SK-N-SH treated with all-trans-retinoic acid at 6 μM for 48 hours (cell line): ENCODE results near the gene PALD1.
"Not testable (repeated sequence)": the region's sequence is repeated elsewhere in the genome, so short reads cannot be mapped to it uniquely, and the experiment has no call there.

ENCODE experiments used
- ATAC-seq: fragments of 200-7000 bp; cut with Tn5 transposase; 3 replicates; pipeline ENCODE4 v1.9.1; 2020; ENCODE audit warnings: mild to moderate bottlenecking, moderate library complexity
- BACH2 ChIP-seq: fragments of 250-450 bp; sonication (Bioruptor Pico); IDR thresholded peaks from 2 replicates; pipeline ENCODE4 v1.9.0; 2021; ENCODE audit warnings: mild to moderate bottlenecking, borderline replicate concordance
- CREB5 ChIP-seq: fragments of 250-450 bp; sonication (Bioruptor Pico); IDR thresholded peaks from 2 replicates; pipeline ENCODE4 v1.5.1; 2020; ENCODE audit warnings: low read depth, mild to moderate bottlenecking, moderate library complexity
- CSDC2 ChIP-seq: fragments of 250-450 bp; sonication (Bioruptor Pico); IDR thresholded peaks from 2 replicates; pipeline ENCODE4 v1.5.0; 2020; ENCODE audit warnings: mild to moderate bottlenecking, moderate library complexity
- CSRNP3 ChIP-seq: fragments of 250-450 bp; sonication (Bioruptor Pico); IDR thresholded peaks from 2 replicates; pipeline ENCODE4 v1.5.1; 2021; ENCODE audit warnings: mild to moderate bottlenecking, moderate library complexity
- GLIS3 ChIP-seq: fragments of 250-450 bp; sonication (Bioruptor Pico); IDR thresholded peaks from 2 replicates; pipeline ENCODE4 v1.5.0; 2020; ENCODE audit warnings: mild to moderate bottlenecking, moderate library complexity
- ISL1 ChIP-seq: fragments of 250-450 bp; sonication (Bioruptor Pico); IDR thresholded peaks from 2 replicates; pipeline ENCODE4 v2.1.2; 2022; ENCODE audit warnings: mild to moderate bottlenecking, moderate library complexity
- OSR1 ChIP-seq: fragments of 250-450 bp; sonication (Bioruptor Pico); IDR thresholded peaks from 2 replicates; pipeline ENCODE4 v1.8.0; 2022; ENCODE audit warnings: moderate library complexity, mild to moderate bottlenecking, inconsistent platforms
- PATZ1 ChIP-seq: fragments of 250-450 bp; sonication (Bioruptor Pico); IDR thresholded peaks from 2 replicates; pipeline ENCODE4 v1.8.0; 2020; ENCODE audit warnings: mild to moderate bottlenecking, moderate library complexity, borderline replicate concordance
- POU6F1 ChIP-seq: fragments of 250-450 bp; sonication (Bioruptor Pico); IDR thresholded peaks from 2 replicates; pipeline ENCODE4 v1.8.0; 2021; ENCODE audit warnings: low read depth, mild to moderate bottlenecking, moderate library complexity, borderline replicate concordance
- PPARA ChIP-seq: fragments of 250-450 bp; sonication (Bioruptor Pico); IDR thresholded peaks from 2 replicates; pipeline ENCODE4 v1.5.0; 2020; ENCODE audit warnings: mild to moderate bottlenecking, borderline replicate concordance
- RARB ChIP-seq: fragments of 250-450 bp; sonication (Bioruptor Pico); IDR thresholded peaks from 2 replicates; pipeline ENCODE4 v1.8.0; 2021; ENCODE audit warnings: mild to moderate bottlenecking, moderate library complexity
- SNAI2 ChIP-seq: fragments of 250-450 bp; sonication (Bioruptor Pico); IDR thresholded peaks from 2 replicates; pipeline ENCODE4 v1.5.0; 2020; ENCODE audit warnings: mild to moderate bottlenecking, moderate library complexity
- TCF4 ChIP-seq: fragments of 250-450 bp; sonication (Bioruptor Pico); IDR thresholded peaks from 2 replicates; pipeline ENCODE4 v1.8.0; 2021; ENCODE audit warnings: mild to moderate bottlenecking, moderate library complexity, borderline replicate concordance
- ZNF565 ChIP-seq: fragments of 450-650 bp; formaldehyde crosslinking; conservative IDR thresholded peaks from 2 replicates; pipeline ENCODE4 v1.5.0; 2020; ENCODE audit warnings: low read depth, mild to moderate bottlenecking, moderate library complexity
- ZNF70 ChIP-seq: fragments of 450-650 bp; formaldehyde crosslinking; IDR thresholded peaks from 2 replicates; pipeline ENCODE4 v1.5.0; 2020; ENCODE audit warnings: mild to moderate bottlenecking, moderate library complexity
- ZNF8 ChIP-seq: fragments of 450-650 bp; formaldehyde crosslinking; IDR thresholded peaks from 2 replicates; pipeline ENCODE4 v1.5.0; 2020; ENCODE audit warnings: mild to moderate bottlenecking, moderate library complexity

The PALD1 gene

GRCh38 chr10:70578371-70578947 lies 99.9 kb downstream of the PALD1 start:
- peak; percentile 47; the same call in 1 of the 2 replicates for TF ChIP-seq PATZ1 (CRISPR knock-in tag)
- TF ChIP-seq ISL1 (CRISPR knock-in tag) = 0 out of 2 replicates have a peak, but pooled peaks have one; percentile 15
- TF ChIP-seq OSR1 = no peak
- peak; percentile 47; the same call in 2 of the 3 replicates for ATAC-seq

GRCh38 chr10:70579234-70580002 lies 100.9 kb downstream of the PALD1 start:
- no peak for TF ChIP-seq ZNF565 (CRISPR knock-in tag)
- TF ChIP-seq POU6F1 = no peak
- TF ChIP-seq RARB (CRISPR knock-in tag) = no peak
- no peak for TF ChIP-seq ZNF8 (CRISPR knock-in tag)
- TF ChIP-seq CSRNP3 (CRISPR knock-in tag) = no peak
- TF ChIP-seq CREB5 (CRISPR knock-in tag) = no peak
- no peak for TF ChIP-seq SNAI2 (CRISPR knock-in tag)
- no peak for ATAC-seq

GRCh38 chr10:70581176-70581575 lies 102.6 kb downstream of the PALD1 start:
- ATAC-seq = not testable (repeated sequence)

- no peak for ATAC-seq
- TF ChIP-seq BACH2 (CRISPR knock-in tag) (no peak), SNAI2 (CRISPR knock-in tag) (no peak), ZNF70 (CRISPR knock-in tag) (no peak), CSDC2 (CRISPR knock-in tag) (no peak), GLIS3 (CRISPR knock-in tag) (no peak), PATZ1 (CRISPR knock-in tag) (no peak), PPARA (CRISPR knock-in tag) (no peak), ZNF565 (CRISPR knock-in tag) (no peak), TCF4 (CRISPR knock-in tag) (no peak), CSRNP3 (CRISPR knock-in tag) (no peak)
- TF ChIP-seq, all 23 proteins: peak for 0
Measured at GRCh38 chr10:70582793-70583668, 104.5 kb downstream of the PALD1 start.
